Activated CD8-positive, alpha-beta memory T cell treated with anti-CD3 and anti-CD28 coated beads, Interleukin-2, amount 50 U/mL, for 24 hours (primary cell): ENCODE results near the gene LHPP.

Experiments
- DNase-seq: peaks from one replicate; pipeline ENCODE4 v3.0.0-alpha.2; 2020; ENCODE audit errors: extremely low read depth

The LHPP gene

DNA sequence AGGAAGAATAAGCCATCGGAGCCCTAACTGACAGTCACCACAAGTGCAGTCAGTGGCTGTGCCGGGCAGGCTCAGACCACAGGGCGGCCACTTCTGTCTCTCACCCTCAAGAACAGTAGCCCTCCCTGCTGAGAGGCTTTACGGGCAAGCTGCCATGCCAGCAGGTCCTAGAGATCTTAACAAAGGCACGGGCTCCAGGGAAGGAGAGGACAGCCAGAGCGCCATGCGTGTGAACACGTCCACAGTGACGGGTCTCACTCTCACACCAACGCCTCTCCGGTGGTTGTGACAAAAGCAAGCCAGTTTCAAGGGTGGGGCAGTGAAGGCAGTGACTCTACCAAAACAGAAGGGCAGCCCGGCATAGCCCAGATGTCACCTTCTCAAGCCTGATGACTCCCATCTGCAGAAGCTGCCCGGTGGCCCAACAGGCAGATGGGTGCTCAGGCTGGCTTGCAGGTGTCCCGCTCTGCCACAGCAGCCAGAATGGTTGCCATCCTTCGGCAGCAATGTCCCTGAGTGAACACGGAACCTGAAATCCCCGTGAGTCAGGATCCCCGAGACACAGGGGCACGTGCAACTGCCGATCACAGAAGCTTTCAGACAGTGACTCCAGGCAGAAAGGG lies 180.6 kb downstream of the LHPP start:
- DNase-seq, result no peak

- no peak for DNase-seq
Observed at GRCh38 chr10:124643330-124644009, 181.8 kb downstream of the LHPP start.

GRCh38 chr10:124644236-124644635 lies 182.6 kb downstream of the LHPP start:
- DNase-seq, result no peak

DNA sequence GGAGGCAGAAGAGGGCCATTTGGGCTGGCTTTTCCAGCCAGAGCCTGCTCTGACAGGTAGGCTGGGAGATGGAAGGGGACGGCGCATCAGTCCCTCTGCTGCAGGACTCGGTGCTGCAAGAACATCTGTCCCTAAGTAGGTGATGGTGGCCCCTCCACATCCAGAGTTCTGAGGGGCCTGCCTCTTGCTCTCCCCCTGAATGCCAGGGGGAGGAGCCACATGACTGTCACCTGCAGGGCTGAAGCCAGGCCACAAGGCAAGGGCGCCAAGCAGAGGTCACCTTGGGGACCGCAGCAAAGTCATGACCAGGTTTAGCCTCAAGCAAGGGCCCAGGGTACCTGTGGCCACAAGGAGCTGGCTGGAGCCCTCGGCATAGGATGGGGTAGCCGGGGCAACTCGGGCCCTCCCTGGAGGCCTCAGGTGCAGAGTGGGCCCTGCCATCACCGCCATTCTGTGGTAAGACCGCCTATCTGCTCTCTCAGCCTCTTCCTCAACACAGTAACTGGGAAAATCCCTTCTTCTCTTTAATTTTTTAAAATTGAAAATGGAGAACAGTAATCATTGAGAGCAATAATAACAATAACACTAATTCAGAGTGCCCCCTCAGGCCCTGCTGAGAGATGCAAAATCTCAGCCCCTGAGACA lies 183.3 kb downstream of the LHPP start:
- DNase-seq, result no peak

- DNase-seq, result no peak
Observed at GRCh38 chr10:124645467-124646095, 184.0 kb downstream of the LHPP start.

DNA sequence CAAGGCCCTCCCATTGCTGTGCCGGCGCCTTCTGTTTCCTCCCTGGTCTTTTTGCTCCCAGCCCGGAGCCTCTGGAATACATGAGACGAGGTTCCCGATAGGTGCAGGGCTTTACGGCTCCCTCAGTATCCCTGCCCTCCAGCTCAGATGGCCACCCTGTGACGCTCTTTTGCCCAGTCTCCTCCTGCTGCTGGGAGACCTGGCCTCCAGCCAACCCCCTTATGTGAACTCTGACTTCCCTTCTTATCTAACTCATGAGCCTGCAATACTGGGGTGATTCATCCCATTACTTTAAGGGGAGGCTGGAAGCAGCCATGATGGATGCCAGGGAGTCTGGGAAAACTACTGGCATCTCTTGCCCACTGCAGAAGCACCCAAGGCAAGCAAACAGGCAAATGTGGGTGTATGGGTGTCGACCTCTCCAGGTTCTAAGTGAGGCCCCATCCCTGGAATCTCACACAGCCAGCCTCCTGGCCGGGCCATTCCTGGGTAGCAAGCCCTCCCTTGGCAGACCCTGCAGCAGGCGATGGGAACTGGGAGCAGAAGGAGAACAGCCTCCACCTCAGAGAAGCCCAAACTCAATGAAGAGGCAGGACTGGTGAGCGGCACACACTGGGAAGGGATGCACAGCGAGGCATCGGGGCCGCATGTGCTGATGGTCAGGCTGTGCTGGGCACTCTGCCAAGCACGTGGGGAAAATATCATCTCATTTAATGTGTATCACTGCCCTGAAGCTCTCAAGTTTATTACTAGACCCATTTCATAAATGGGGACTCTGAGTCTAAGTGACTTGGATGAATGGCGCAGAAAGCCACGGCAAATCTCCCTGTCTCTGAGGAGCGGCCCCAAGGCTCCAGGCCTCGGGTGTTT lies 185.1 kb downstream of the LHPP start:
- no peak for DNase-seq

GRCh38 chr10:124647421-124648130 lies 186.0 kb downstream of the LHPP start:
- peak; percentile 25 for DNase-seq

DNA sequence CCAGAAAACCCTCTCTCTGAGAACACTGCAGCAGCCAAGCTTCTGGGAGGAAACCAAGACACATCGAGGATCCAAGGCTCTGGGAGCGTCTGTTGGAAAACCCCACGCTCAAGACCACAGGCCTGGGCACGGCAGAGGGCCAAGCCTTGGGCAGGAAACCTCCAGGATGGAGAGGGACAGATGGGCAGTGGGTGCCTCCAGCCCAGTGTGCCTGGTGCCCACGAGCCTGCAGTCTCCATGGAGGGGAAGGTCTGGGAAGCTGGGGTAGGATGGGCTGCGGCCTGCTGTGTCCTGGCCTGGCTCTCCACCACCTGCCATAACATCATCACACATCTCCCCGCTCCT lies 186.5 kb downstream of the LHPP start:
- DNase-seq, result no peak

DNA sequence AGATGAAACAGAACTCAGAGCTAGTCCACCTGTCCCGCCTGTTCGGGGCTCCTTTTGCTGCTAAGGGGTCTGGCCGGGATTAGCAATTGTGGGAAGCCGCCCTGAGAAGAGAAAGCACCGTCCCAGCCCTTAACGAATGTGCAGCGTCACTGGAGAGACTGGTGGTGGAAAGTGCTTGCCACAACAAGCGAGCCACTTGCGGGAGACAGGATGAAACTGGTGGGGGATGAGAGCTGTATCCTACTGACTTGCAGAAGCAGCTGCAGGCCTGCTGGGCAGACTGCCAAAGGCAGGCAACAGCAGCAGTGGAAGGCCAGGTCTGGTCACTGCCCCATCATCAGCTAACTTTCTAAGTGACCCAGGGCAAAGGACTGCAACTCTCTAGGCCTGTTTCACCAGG lies 187.1 kb downstream of the LHPP start:
- peak; percentile 28 for DNase-seq

DNA sequence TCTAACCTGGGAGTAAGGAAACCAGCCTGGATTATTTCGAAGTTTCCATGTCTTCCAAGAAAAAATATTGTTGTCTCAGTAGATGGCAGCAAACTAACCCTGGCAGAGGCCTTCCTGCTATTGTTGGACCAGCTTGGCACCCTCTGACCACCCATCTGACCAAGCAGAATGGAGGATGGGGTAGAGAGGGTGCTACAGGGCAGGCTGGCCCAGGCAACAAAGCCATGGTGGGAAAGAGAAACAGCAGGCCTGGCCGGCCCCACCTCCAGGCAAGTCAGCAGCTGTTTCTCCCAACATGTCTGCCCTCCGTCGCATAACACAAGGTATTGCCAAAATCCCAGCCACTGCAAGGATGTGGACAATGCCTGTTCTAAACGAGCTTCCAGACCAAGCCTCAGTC lies 187.6 kb downstream of the LHPP start:
- DNase-seq, result no peak

DNA sequence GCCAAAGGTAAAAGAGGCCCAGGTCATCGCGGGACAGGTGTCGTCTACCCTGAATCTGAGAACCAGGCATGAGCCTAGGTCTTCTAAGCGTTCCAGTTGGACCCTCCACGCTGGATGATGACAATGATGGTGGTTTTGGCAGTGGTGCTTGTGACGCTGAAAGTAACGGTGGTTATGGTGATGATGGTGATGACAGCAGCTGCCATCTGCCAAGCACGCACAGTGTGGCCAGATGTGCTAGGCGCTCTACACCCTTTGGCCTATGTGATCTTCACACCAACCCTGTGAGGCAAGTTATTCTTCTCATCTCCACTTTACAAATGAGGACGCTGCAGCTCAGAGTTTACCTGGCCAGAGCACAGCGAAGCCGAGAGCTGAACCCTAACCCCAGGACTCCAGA lies 188.6 kb downstream of the LHPP start:
- no peak for DNase-seq

GRCh38 chr10:124650820-124651401 lies 189.3 kb downstream of the LHPP start:
- peak; percentile 28 for DNase-seq

DNA sequence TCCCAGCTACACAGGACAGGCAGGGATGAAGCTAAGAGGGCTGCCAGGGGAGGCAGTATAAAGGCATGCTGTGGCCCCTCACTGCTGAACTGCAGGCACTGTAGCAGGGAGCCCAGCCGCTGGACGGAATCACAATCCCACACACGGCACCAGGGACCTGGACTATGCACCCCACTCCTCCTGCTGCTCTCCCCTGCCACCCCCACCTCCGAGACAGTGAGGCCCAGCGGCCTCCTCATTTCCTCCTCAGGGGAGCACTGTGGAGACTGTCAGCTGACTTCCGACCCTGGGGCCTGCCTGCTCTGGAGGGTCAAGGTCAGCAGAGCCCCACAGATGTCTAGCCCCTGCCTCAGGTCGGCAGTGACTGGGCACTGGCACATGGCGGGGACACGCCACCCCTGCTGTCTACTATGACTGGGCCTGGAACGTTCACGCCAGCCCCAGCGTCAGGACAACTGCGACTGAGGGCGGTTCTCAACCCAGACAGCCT lies 189.8 kb downstream of the LHPP start:
- DNase-seq, result no peak

- no peak for DNase-seq
Observed at GRCh38 chr10:124652200-124652599, 190.6 kb downstream of the LHPP start.

GRCh38 chr10:124652701-124653100 lies 191.1 kb downstream of the LHPP start:
- DNase-seq, result no peak

- no peak for DNase-seq
Observed at GRCh38 chr10:124653311-124653710, 191.7 kb downstream of the LHPP start.

GRCh38 chr10:124653811-124654651 lies 192.4 kb downstream of the LHPP start:
- DNase-seq, result no peak

DNA sequence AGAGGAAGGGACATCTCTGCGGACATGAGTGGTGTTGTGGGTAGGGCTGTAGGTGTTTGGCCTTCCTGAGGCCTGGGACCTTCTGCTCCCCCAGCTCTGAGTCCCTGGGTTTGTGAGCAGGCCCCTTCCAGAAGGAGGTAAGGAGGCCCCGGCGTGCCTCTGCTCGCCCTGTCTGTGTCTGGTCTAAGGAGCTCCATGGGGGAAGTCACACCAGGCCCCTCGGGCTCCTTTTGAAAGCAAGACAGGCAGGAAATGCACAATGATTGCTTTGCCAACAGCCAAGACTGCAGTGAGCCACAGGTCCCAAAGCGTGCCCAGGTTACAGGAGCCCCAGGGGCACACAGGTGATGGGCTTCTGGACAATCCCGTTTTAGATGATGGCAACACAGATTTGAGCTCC lies 193.1 kb downstream of the LHPP start:
- no peak for DNase-seq

GRCh38 chr10:124655191-124656112 lies 193.8 kb downstream of the LHPP start:
- no peak for DNase-seq
